CD4-positive, alpha-beta T cell treated with Interleukin-15 for 1 hour (primary cell): ENCODE measurements around the gene SDR39U1.
"Not testable (repeated sequence)": the region's sequence is repeated elsewhere in the genome, so short reads cannot be mapped to it uniquely, and the experiment has no call there.

ENCODE experiments used
- DNase-seq: peaks from one replicate; pipeline ENCODE4 v3.0.0-alpha.2; 2020

The SDR39U1 gene, protein sequence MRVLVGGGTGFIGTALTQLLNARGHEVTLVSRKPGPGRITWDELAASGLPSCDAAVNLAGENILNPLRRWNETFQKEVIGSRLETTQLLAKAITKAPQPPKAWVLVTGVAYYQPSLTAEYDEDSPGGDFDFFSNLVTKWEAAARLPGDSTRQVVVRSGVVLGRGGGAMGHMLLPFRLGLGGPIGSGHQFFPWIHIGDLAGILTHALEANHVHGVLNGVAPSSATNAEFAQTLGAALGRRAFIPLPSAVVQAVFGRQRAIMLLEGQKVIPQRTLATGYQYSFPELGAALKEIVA

DNA sequence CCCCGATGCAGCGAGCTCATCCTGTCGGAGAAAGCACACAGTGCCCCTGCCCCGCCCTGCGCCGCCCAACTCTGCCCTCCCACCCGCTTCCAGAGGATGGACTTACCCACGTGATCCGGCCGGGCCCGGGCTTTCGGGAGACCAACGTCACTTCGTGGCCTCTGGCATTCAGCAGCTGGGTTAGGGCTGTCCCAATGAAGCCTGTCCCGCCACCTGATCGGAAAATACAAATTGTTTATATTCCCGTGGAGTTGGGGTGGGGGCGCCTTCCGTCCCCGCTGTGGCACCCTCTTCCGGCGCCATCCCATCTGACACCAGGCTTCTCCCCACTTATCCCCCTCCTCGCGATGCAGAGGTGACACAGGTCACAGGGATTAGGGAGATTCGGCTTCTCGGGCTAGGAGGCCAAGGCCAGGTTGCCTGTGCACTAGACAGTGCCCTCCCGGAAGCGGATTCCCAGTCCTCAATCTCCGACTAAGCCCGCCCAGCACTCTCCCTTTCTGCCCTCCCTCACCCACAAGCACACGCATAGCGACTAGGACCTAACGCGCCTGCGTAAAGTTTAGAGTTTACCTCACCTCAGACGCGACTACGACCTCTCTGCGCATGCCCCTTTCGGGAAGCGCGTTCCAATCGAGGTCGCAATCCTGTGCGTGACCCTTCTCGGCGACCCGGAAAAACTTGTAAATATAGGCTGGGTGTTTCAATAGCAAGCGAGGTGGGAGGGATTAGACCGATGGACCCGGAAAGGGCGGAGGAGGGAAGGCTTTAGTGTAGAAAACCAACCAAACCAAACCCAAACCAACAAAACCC is at the start of gene SDR39U1:
TSS of gene SDR39U1 (minus strand) at position 537 of the 813 bp plus-strand sequence. CDS start at position 530, 7 bp downstream.
- DNase-seq = peak; percentile 99

- DNase-seq = not testable (repeated sequence)
Observed at GRCh38 chr14:24491586-24492408, 49.2 kb upstream of the SDR39U1 start.

- no peak for DNase-seq
Observed at GRCh38 chr14:24483604-24484252, 41.2 kb upstream of the SDR39U1 start.

DNA sequence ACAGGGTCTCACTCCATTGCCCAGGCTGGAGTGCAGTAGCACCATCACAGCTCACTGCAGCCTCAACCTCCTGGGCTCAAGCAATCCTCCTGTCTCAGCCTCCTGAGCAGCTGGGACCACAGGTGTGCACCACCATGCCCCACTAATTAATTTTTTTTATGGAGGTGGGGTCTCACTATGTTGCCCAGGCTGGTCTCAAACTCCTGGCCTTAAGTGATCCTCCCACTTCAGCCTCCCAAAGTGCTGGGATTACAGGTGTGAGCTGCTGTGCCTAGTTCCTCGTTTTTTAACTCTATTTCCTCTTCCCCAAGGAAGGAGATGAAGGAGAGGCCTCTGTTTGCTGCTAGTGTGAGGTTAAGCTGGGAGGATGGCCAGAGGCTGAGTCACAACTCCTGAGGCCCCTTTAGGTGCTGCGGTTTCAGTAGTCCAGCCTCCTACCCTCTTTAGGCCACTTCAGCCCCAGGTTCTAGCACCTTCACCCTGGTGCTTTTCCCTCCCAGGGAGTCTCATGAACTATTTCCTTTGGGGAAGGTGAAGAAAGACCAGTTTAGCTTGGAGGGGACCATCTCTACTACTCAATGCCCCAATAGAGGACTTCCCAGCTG is 40.2 kb upstream of the SDR39U1 start:
- DNase-seq = not testable (repeated sequence)

DNA sequence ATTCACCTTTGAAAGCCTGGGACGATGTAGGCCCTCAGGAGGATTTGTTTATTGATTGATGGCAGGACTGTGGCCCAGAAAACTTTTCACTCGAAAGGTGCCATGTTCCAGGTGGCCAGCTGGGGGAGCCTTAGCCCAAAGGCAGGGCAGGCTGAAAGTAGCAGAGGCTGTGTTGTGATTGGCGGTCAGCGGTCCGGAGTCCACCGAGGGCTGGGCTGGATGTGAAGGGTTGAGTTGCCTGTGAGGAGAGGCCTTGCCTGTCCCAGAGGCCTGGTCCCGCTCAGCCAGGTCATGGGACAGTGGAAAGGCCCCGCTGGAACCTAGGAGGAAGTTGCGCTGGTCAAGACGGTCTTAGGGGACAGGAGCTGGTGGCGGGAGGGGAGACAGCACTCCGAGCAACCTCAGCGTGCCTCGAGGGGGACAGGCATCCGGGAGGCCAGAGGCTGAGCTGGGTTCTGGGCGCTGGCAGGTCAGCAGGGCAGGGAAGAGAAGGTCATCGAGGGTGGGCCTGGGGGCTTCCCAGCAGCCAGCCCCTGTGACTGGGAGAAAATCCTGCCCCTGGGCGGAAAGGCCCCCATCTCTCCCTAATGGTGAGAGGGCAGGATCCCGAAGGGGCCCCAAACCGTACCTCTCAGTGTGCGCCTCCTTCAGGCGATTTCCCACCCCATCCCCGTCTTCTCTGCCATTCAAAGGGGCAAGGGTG is 39.2 kb upstream of the SDR39U1 start:
- peak; percentile 45 for DNase-seq

- not testable (repeated sequence) for DNase-seq
Observed at GRCh38 chr14:24479999-24480398, 37.4 kb upstream of the SDR39U1 start.

- DNase-seq = no peak
Observed at GRCh38 chr14:24475261-24475660, 32.7 kb upstream of the SDR39U1 start.

DNA sequence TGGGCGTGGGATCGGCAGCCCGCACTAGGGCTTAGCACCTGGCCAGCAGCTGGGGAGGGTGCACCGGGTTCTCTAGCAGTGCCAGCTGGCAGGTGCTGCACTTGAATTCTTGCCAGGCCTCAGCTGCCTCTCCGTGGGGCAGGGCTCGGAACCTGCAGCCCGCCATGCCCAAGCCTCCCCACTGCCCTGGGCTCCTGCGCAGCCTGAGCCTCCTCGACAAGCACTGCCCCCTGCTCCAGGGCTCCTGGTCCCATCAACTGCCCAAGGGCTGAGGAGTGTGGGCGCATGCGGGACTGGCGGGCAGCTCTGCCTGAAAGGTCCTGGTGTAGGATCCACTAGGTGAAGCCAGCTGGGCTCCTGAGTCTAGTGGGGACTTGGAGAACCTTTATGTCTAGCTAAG is 30.6 kb upstream of the SDR39U1 start:
- DNase-seq = no peak

- DNase-seq = not testable (repeated sequence)
Observed at GRCh38 chr14:24470450-24470849, 27.9 kb upstream of the SDR39U1 start.

- no peak for DNase-seq
Observed at GRCh38 chr14:24465805-24466204, 23.2 kb upstream of the SDR39U1 start.

DNA sequence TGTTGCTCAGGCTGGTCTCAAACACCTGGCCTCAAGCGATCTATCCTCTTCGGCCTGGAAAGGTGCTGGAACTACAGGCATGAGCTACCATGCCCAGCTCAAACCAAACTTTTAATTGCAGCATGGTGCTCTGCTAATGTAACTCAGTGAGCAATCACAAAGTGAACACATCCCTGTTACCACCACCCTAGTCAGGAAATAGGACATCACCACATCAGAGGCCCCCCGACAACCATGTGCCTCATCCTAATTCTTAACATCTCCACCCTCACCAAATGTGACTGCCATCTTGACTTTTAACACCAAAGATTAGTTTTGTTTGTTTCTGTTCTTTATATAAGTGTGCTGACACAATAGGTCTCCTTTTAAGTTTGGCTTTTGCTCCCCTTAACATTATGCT is 22.8 kb upstream of the SDR39U1 start:
- DNase-seq = no peak

DNA sequence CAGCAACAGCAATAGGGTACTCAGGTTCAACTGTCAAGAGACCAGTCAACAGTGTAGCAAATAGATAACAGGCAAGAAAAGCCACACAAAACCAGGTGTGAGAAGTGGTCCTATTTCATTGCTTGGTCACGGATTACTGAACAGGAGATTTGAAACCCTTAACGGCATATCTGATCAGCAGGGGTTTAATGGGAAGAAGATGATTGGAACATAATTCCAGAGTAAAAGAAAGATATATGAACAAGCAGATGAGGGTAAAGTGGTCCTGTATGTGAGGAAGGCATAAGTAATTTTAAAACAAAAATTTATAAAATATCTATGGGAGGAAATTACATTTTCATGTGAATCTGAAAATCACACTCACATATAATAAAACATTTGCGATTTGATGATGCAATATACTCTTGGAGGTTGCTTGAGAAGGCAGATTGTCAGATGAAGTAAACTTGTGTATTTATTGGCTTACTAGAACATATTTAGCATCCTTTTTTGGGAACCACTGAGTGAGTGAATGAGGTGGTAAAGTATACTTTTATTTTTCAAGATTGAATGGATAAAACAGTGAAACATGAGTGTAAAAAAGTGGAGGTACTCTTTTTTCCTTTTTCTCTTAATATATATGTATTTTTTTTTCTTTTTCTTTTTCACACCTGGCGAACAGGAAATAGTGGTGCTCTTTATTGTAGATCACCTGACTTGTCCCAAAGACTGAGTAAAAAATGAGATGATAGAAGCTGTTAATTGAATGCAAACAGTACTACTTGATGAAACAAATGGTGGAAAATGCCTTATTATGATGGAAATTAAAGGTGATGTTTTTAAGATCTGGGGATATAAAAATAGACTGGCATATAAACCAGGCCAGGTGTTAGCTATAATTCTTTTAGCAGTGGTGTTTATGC is 21.6 kb upstream of the SDR39U1 start:
- DNase-seq = no peak

- no peak for DNase-seq
Observed at GRCh38 chr14:24463017-24463883, 20.7 kb upstream of the SDR39U1 start.

- DNase-seq = no peak
Observed at GRCh38 chr14:24461336-24461735, 18.8 kb upstream of the SDR39U1 start.

- DNase-seq = no peak
Observed at GRCh38 chr14:24459331-24459730, 16.8 kb upstream of the SDR39U1 start.

DNA sequence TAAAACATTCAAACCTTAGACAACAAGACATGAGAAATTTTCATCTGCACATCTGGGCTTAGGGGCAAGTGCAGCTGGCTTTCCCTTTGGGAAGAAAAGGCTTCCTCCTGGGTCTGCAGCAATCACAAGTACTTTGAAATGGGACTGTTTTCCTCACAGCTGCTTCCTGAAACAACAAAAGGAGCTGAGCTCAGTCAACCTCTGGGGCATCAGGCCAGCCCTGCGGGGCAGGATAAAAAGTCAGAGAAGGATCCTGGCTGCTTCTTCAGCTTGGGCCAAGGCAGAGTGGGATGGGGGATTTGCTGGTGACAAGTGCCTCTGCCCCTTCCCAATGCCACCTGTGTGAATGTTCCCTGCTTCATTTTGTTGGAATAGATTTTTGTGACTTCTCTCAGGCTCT is 16.2 kb upstream of the SDR39U1 start:
- DNase-seq = no peak

DNA sequence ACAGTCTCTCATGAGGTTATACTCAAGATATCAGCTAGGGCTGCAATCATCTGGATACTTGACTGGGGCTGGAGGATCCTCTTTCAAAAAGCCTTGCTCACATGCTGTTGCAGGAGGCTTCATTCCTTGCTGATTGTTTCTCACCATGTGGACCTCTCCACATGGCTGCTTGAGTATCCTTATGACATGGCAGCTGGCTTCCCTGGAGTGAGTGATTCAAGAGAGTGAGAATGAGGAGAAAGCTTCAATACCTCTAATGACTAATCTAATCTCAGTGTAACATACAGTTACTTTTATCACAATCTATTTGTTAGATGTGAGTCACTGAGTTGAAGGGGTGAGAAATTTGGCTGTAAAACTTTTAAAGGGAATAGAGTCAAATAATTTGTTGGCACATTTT is 14.4 kb upstream of the SDR39U1 start:
- no peak for DNase-seq

- DNase-seq = not testable (repeated sequence)
Observed at GRCh38 chr14:24450828-24451227, 8.3 kb upstream of the SDR39U1 start.

GRCh38 chr14:24443053-24443665 is 583 bp upstream of the SDR39U1 start:
- no peak for DNase-seq
